ENCODE measurements around the gene SHMT1. TPM values are rescaled to one million over a fixed set of nuclear protein-coding genes. Genes with fewer than 3 reads are reported as not detected.

SHMT1 gene
- total RNA-seq, 4 donors from 2014 or later: 17.4 to 30.6 (median 24.0) TPM

DNA sequence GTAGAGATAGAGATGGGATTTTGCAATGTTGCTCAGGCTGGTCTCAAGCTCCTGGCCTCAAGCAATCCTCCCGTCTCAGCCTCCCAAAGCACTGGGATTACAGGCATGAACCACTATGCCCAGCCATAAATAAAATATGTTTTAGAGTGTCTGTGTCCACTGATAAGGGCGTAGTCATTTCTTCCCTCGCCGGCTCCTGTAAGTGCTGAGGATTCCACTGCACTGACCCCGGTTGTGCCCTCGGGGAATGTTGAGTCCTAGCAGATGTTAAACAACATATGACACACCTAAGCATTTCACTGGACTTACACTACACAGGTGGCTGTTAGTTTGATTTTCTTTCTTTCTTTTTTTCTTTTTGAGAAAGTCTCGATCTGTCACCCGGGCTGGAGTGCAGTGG lies 5.6 kb upstream of the SHMT1 start:
- no peak overlapping the region for H3K4me3 ChIP-seq

DNA sequence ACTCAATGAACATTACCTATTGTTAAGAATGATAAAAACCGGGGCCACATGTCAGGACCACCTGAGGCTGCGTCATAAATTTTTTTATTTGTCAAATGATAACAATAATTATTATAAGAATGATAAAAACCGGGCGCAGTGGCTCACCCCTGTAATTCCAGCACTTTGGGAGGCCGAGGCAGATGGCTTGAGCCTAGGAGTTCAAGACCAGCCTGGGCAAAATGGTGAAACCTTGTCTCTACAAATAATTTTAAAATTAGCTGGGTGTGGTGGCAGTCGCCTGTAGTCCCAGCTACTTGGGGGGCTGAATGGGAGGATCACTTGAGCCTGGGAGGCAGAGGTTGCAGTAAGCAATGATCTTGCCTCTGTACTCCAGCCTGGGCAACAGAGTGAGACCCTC lies 816 bp upstream of the SHMT1 start:
- intact Hi-C loops (cut with DNase I): no loop called here
- 92% methylated on average over 6 of the region's 6 CpGs for WGBS
- peak overlapping the region in 1 of 4 donors; percentile 89 for H3K27ac ChIP-seq (replicated peaks in 1 of 4)
- TF ChIP-seq POLR2AphosphoS5 (IDR thresholded peaks at IDR 0.05) (no peak), EP300 (IDR thresholded peaks at IDR 0.05) (no peak), POLR2A (IDR thresholded peaks at IDR 0.05; ENCODE audit: low read depth) (no peak)
- TF ChIP-seq, protein P1, sequence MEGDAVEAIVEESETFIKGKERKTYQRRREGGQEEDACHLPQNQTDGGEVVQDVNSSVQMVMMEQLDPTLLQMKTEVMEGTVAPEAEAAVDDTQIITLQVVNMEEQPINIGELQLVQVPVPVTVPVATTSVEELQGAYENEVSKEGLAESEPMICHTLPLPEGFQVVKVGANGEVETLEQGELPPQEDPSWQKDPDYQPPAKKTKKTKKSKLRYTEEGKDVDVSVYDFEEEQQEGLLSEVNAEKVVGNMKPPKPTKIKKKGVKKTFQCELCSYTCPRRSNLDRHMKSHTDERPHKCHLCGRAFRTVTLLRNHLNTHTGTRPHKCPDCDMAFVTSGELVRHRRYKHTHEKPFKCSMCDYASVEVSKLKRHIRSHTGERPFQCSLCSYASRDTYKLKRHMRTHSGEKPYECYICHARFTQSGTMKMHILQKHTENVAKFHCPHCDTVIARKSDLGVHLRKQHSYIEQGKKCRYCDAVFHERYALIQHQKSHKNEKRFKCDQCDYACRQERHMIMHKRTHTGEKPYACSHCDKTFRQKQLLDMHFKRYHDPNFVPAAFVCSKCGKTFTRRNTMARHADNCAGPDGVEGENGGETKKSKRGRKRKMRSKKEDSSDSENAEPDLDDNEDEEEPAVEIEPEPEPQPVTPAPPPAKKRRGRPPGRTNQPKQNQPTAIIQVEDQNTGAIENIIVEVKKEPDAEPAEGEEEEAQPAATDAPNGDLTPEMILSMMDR (IDR thresholded peaks at IDR 0.05): no peak
- peaks cover 0 to 15% (median under 1%) of the 10 kb centered on the region in 4 donors for H3K36me3 ChIP-seq
- H3K4me1 ChIP-seq: peaks cover 15 to 28% (median 23%) of the 10 kb centered on the region in 4 donors
- H3K9me3 ChIP-seq: no peaks in the 10 kb centered on the region
- peak overlapping the region in 1 of 4 donors; percentile 86 for H3K4me3 ChIP-seq
- no peaks in the 10 kb centered on the region for H3K27me3 ChIP-seq
- DNase-seq (ENCODE audit: extremely low spot score): no peak

More for the DNA sequence above, 5.6 kb upstream of the SHMT1 start:
- Histone ChIP-seq H3K36me3 (no peaks in the 10 kb centered on the region), H3K27me3 (peaks cover 0 to 14% (median 0%) of the 10 kb centered on the region in 4 donors), H3K27ac (replicated peaks in 1 of 4) (no peak overlapping the region), H3K9me3 (no peaks in the 10 kb centered on the region), H3K4me1 (peaks cover 0 to 1% (median under 1%) of the 10 kb centered on the region in 4 donors)
- intact Hi-C loops (cut with DNase I): no loop called here
- WGBS: 78% methylated on average over 8 of the region's 8 CpGs
- no peak for DNase-seq (ENCODE audit: extremely low spot score)
- TF ChIP-seq, protein P1 (IDR thresholded peaks at IDR 0.05): no peak
- TF ChIP-seq EP300 (IDR thresholded peaks at IDR 0.05): no peak
- TF ChIP-seq POLR2AphosphoS5 (IDR thresholded peaks at IDR 0.05): no peak
- TF ChIP-seq POLR2A (IDR thresholded peaks at IDR 0.05; ENCODE audit: low read depth): no peak

DNA sequence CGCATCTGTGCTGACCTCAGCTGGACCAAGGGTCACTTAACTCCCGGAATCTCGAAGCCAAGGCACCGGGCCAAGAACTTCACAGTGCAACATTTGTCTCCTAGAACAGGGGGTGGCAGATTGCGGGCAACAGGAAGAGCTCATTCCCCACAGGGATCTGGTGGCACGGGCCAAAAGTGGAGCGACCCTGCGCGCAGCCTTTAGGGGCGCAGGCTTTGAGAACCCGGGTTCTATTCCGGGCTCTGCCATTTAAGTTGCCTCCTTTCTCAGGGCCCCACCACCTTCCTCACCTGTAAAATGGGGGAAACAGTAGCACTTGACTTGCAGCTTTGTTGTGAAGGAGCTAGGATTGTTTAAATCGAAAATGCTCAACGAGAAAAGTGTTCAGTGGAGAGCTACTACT lies 651 bp downstream of the SHMT1 start:
- peaks cover 15 to 34% (median 23%) of the 10 kb centered on the region in 4 donors for H3K4me1 ChIP-seq
- H3K36me3 ChIP-seq: peaks cover 0 to 25% (median 6%) of the 10 kb centered on the region in 4 donors
- TF ChIP-seq POLR2A (IDR thresholded peaks at IDR 0.05; ENCODE audit: low read depth) (no peak), EP300 (IDR thresholded peaks at IDR 0.05) (no peak), POLR2AphosphoS5 (IDR thresholded peaks at IDR 0.05) (peak in 1 of 2 donors; percentile 5)
- TF ChIP-seq, protein P1 (IDR thresholded peaks at IDR 0.05): no peak
- peak overlapping the region; percentile 81 to 99 (median 88) for H3K4me3 ChIP-seq
- 4% methylated on average over 14 of the region's 14 CpGs for WGBS
- no peaks in the 10 kb centered on the region for H3K27me3 ChIP-seq
- no peaks in the 10 kb centered on the region for H3K9me3 ChIP-seq
- DNase-seq (ENCODE audit: extremely low spot score): peak; percentile 94
- intact Hi-C loops (cut with DNase I): loop anchor here (2.0 kb wide), 1 partner anchor 46 kb away; no protein-coding TSS in a partner anchor
- H3K27ac ChIP-seq (replicated peaks in 1 of 4): peak overlapping the region; percentile 79 to 89 (median 84)

DNA sequence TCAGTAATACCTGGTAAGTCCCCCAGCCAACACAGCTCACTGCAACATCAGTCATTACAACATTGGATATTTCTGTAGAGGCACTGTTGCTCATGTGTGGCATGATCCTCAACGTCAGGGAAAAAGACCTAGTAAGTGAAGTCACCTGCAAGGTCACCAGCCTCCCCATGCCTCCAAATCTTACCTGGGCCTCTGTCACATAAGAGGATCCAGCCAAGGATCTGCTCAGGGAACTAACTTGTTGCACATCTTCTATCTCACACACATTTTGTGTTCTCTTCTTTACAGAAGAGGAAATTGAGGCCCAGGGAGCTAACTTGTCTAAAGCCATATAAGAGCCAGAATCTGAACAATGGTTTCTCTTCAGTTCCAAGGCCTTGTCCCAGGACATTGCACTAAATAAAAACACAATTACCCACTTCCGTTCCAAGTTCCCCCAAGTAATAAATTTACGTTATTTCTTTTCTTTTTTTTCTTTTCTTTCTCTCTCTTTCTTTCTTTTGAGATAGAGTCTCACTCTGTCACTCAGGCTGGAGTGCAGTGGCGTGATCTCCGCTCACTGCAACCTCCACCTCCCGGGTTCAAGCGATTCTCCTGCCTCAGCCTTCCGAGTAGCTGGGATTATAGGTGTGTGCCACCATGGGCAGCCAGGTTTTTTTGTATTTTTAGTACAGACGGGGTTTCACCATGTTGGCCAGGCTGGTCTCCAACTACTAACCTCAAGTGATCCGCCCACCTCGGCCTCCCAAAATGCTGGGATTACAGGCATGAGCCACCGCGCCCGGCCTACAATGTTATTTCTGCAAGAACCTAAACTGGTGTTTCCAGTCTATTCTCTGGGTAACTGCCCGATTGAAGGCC lies 1.3 kb downstream of the SHMT1 start:
- Histone ChIP-seq H3K36me3 (peaks cover 0 to 25% (median 6%) of the 10 kb centered on the region in 4 donors), H3K27me3 (no peaks in the 10 kb centered on the region), H3K4me1 (peaks cover 15 to 38% (median 26%) of the 10 kb centered on the region in 4 donors), H3K9me3 (no peaks in the 10 kb centered on the region), H3K27ac (replicated peaks in 1 of 4) (peak overlapping the region; percentile 79 to 89 (median 84)), H3K4me3 (peak overlapping the region; percentile 81 to 99 (median 88))
- no peak for DNase-seq (ENCODE audit: extremely low spot score)
- WGBS: 70% methylated on average over 15 of the region's 15 CpGs
- TF ChIP-seq, protein P1 (IDR thresholded peaks at IDR 0.05): no peak
- peak in 1 of 2 donors; percentile 13 for TF ChIP-seq POLR2AphosphoS5 (IDR thresholded peaks at IDR 0.05)
- intact Hi-C loops (cut with DNase I): loop anchor here (2.0 kb wide), 1 partner anchor 45 kb away; no protein-coding TSS in a partner anchor

Data from esophagus muscularis mucosa (tissue), 4 donors.